ENCODE data around the gene LRP10.
A peak's percentile ranks its signal among the peaks of the same experiment; 100 is the strongest.
"Not testable (repeated sequence)": the region's sequence is repeated elsewhere in the genome, so short reads cannot be mapped to it uniquely, and the experiment has no call there.

LRP10 gene
- 168 reads per million, percentile 90 among the genes with 10 or more reads in this experiment for total RNA-seq

DNA sequence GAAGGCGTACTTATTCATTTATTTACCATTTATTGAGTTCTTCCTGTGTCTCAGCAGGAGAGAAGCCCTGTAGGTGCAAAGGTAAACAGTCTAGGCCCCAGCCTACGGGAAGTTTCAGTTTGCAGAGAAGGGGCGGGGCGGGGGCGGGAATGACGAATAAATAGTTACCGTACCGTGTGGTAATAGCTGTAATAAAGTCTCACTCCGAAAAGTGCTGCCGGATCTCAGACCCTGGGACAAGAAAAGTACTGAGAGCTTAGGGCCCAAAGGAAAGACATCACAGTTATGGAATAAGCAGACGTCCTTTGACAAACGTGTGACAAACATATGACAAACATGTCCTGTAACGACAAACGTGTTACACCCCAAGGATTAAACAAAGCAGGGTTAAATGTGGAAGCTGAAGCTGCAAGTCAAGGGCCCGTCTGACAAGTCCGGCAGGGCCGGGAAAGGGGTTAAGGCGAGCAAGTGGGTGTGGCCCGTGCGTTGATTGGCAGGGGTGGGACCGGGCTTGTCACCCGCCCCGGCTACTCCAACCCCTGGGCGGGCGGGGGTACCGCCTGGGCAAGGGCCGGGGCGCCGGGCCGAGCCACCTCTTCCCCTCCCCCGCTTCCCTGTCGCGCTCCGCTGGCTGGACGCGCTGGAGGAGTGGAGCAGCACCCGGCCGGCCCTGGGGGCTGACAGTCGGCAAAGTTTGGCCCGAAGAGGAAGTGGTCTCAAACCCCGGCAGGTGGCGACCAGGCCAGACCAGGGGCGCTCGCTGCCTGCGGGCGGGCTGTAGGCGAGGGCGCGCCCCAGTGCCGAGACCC, at the start of gene LRP10:
LRP10 (plus strand) TSS at position 517 of the 809 bp plus-strand sequence. CDS start 564 bp downstream, outside the sequence.
- peak; percentile 65 for DNase-seq

DNA sequence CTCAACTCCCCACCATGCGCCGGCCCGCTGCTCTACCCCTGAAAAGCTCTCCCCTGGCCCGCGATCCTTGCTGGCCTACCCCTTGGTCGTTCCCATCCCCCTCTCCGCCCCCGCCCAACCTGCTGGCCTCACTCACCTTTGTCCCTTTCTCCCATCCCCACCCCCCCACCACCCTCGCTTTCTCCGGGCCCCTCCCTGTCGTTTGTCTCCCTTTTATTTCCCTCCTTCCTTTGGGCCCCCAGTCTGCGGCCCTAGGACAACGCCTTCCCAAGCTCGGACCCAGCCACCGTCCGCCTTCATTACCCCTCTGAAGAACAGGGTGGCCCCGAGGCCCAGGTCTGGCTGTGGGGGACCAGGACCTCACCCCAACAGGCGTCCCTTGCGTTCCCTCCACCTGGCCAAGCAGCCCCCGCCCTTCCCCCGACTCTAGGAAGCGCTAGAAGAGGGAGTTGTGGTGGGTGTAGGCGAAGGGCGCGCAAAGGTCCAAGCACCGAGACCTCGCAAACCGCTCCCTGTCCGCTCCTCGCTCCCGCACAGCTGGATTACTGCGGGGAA, 49.4 kb upstream of the LRP10 start:
- DNase-seq, result no peak

DNA sequence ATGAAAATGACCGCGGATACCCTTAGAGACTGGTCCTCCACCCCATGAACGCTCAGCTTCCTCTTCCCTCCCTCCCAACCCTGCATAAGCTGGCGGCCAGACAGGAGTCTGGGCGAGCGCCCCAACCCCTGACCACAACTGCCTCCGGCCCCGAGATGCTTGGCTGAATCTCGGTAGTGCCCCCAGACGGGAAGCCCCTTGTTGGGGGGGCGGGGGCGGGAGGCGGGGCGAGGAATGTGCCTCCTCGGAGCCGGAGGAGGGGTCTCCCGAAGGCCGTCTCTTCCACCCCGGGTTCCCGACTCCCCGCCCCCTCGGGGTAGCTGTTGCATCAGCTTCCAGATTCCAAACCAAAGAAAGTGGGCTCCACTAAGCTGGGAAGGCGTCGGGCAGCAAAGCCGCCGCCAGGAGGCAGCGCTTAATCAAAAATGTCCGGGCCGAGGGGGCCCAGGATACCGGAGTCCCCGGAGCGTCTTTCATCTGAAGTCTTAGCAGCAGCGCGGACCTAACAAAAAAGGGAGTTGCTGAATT, 48.9 kb upstream of the LRP10 start:
- peak; percentile 56 for DNase-seq

DNA sequence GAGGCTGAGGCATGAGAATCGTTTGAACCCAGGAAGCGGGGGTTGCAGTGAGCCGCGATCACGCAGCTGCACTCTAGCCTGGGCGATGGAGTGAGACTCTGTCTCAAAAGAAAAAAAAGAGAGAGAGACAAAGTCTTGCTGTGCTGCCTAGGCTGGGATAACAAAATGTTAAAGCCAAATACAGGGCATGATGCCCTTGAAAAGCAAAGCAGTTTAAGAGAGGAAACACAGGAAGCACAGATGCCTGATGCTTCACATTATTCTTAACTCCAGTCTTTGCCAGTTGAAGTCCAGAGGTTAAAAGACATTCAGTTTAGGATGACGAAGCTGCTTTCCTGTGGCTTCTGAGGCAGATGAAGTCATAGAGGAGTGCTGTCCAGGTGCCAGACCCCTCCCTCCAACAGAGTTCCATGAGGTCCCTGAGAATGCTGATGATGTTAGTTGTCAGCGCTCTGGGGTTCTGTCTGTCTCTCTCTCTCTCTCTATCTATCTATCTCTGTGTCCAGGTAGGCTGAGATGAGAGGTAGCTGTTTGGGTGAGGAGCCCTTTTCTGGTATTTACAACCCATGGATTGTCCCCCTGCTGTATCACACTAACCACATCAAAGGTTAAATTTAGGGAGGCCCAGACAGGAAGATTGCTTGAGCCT, 46.7 kb upstream of the LRP10 start:
- DNase-seq, result no peak

DNA sequence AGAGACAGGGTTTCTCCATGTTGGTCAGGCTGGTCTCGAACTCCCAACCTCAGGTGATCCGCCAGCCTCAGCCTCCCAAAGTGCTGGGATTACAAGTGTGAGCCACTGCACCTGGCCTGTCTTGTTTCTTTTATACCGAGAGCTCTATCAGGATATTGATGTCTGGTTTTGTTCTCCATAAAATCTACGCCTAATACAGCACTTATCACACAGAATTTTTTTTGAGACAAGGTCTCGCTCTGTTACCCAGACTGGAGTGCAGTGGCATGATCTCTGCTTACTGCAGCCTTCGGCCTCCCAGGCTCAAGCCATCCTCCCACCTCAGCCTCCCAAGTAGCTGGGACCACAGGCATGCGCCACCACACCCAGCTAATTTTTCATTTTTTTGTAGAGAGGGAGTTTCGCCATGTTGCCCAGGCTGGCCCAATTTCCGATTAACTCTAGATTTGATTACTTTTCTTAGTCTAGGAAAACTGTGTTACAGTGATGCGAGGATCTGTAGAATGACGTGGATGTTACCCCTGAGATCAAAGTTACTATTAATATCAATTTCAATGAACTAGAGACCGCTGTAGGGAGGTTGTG, 42.4 kb upstream of the LRP10 start:
- DNase-seq, result not testable (repeated sequence)

GRCh38 chr14:22829661-22830442, 41.7 kb upstream of the LRP10 start, which contains the start of gene MRPL52:
Gene MRPL52 (plus strand): TSS chr14:22829887. CDS start chr14:22829913, 26 bp downstream.
- DNase-seq, result peak; percentile 86

- DNase-seq, result no peak
Observed at GRCh38 chr14:22830443-22831010, 41.0 kb upstream of the LRP10 start.

GRCh38 chr14:22835505-22835904, 36.0 kb upstream of the LRP10 start:
- no peak for DNase-seq

- no peak for DNase-seq
Observed at GRCh38 chr14:22836301-22837113, 35.0 kb upstream of the LRP10 start, which contains the start of gene MMP14. Gene MMP14 (plus strand): TSS chr14:22836585. CDS start chr14:22836818, 233 bp downstream.

GRCh38 chr14:22837114-22837749, 34.3 kb upstream of the LRP10 start:
- DNase-seq, result no peak

- DNase-seq, result no peak
Observed at GRCh38 chr14:22837750-22838538, 33.6 kb upstream of the LRP10 start.

DNA sequence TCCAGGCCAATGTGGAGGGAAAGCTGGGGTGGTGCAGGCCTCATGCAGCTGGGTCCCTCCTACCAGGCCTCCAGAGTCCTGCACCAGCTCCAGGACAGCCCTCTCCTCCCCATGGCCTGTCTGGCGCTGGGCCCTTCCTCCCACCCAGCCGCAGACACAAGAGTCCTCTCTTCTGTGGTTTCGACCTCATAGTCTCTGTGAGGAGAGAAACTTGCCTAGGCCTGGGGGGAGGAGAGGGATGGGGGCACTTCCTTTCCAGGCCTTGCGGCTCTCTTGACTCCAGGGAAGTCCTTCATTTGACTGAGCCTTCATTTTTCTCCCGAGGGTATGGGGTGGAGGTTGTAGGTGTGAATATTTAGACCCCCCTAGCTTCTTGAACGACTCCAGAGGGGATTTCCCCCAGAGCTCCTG, 32.9 kb upstream of the LRP10 start:
- DNase-seq, result no peak

DNA sequence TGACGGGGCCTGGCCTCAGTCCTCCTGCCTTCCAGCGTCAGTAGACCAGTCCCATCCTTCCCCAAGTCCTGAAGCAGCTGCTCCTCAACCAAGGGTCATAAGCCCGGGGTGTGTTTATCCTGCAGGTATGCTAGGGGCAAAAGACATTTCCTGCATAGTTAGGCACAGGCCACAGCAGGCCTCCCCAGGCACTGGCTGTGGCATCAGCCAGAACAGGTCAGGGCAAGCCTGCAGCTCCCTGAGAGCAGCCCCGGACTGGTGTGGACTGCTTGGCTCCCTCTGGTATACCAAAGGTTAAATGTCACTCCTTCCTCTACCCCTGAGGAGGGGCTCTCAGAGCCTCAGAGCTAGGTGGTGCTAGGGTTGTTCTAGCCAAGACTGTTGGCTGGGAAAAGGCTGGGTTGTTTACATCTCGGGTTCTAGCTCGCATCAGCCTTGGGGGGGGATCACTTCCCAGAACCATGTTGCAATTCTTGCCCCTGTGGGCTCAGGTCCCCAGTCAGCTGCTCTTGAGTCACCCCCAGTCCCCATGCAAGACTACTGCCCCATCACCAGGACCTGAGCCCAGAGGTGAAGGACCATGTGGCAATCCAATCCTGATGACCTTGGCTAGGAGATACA, 32.3 kb upstream of the LRP10 start:
- no peak for DNase-seq

- no peak for DNase-seq
Observed at GRCh38 chr14:22841311-22841710, 30.2 kb upstream of the LRP10 start.

- no peak for DNase-seq
Observed at GRCh38 chr14:22841769-22842168, 29.8 kb upstream of the LRP10 start.

- DNase-seq, result no peak
Observed at GRCh38 chr14:22842211-22843122, 29.1 kb upstream of the LRP10 start.

- no peak for DNase-seq
Observed at GRCh38 chr14:22843123-22843925, 28.2 kb upstream of the LRP10 start.

All from effector CD4-positive, alpha-beta T cell (primary cell).